ENCODE results near the gene BRINP1.

Gene BRINP1

DNA sequence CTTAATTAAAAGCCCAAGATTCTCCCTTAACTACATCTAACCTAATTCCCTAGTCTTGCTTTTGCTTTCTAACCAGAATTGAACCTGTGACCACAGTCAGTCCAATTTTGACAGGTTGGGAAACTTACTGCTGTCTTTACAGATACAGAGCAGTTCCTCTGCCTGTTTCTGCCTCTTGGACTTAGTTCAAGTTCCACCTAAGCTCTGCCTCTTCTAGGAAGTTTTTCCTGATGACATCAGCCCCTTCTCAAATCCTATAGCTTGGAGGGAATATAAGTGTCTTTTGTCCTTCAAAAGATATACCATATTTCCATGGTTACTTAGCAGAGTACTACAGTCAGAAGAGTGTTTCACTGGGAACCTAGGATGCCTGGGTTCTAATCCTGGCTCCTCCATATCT is 31.7 kb downstream of the BRINP1 start:
- no peak for DNase-seq

DNA sequence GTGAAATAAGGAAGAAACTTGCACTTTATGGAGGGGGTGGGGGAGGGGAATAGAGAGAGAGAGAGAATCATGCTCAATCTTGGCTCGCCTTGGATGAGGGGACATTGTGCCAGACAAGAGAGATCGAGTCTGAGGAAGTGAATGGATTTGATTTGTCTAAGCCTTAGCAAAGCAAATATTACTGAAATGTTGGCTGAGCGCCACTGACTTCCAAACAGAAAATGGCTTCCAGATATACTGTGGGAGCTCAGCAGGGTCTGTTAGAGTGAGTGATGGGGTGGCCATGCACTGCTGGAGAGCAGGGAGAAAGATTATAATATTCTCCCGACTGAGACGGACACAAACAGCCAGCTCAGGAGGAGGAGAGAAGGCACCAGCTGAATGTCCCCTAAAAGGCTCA is 34.5 kb downstream of the BRINP1 start:
- DNase-seq, result no peak

DNA sequence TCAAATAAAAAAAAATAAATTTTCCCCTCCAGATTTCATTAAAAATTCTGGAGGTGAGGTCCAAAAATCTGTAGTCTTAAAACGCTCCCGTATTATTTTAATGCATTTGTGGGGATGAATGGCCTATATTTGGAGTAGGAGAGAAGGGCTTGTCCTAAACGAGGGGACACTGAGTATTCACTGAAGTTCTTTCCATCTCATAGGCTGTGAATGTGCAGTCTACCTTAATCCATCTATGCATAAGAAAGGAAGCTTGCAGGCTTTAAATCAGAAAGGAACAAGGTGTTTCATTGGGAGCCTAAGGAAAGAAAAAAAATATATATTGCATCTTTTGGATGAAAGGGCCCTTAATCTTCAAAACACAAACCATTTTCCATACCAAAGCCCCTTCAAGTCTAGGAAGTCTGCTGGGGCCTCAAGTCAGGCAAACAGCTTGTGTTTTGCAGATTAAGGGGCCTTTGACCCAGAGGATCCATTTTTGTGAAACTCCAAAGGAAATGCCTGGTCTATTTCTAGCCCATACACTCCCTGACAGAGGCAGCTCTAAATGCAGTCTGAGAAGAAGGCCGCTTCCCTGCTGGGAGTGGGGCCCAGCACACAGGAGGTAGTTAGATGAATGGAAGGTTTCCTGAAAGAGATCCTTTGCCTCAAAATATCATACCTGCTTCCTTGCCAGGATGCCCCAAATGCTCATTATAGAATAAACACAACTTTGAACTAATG is 35.6 kb downstream of the BRINP1 start:
- no peak for DNase-seq

DNA sequence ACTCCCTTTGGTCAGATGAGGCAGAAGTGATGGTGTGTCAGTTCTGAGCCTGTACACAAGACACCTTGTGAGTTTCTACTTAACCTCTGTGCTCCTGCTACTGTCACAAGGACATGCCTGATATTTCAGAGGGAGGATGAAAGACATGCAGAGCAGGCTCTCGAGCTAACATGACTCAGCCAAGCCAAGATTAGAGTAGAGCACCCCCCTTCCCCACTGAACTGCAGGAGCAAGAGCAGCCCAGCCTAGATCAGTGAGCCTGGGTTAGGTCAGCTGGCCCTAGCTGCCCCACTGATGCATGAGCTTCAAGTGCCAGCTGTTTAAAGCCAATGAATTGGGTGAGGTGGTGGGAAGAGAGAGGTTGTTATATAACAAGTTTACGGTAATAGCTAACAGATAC is 36.7 kb downstream of the BRINP1 start:
- no peak for DNase-seq

DNA sequence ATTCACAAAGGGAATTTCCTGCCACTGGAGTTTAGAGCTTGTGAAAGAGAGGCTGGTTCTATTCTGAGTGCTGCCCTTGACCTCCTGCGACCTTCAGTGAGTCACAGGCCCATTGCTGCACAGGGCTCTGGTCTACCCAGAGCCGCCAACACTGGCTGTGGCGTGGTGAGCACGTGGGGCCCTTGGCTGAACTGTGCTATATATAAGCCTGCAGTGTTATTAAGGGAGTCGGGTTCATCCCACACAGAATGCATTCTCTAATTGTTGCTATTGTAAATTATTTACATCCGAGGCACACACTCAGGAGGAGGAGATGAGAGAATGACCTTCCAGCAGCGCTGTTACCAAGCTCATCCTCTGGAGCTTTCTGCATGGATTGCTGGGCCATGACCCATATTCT is 47.1 kb downstream of the BRINP1 start:
- no peak for DNase-seq

DNA sequence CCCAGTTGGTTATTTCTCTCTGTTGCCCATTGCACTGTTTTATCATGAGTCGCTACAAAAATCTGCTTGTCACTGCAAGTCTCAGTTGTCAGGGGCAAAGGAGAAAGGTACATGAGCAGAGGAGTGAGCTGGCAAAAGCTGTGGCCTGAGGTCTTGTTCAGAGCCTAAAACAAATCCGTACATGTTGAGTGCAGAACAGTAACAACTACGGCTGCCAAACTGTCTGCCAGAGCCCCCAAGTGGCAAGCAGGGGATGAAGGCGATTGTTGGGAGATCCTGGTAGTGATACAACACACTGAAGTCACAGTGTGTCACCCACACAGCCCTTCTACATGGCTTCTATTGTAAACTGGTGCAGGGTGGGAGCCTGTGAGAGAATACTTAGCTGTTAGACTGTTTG is 50.9 kb downstream of the BRINP1 start:
- no peak for DNase-seq

DNA sequence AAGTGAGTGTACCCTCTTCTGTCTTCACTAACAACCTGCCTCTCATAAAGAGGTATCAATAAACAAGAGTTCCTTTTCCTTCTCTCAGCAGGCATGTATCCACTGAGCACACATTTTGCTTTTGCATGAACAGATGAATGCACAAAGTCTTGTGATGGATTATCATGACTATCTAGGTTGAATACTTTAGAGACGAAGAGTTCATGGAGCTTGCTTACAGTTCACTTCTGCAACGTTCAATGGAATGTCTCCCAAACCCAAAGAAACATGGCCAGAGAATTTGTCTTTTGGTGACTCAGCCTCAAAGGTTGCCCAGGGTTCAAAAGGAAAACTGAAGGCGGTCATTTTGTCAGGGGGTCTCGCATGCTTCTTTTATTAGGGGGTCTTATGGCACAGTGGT is 55.4 kb downstream of the BRINP1 start:
- no peak for DNase-seq

DNA sequence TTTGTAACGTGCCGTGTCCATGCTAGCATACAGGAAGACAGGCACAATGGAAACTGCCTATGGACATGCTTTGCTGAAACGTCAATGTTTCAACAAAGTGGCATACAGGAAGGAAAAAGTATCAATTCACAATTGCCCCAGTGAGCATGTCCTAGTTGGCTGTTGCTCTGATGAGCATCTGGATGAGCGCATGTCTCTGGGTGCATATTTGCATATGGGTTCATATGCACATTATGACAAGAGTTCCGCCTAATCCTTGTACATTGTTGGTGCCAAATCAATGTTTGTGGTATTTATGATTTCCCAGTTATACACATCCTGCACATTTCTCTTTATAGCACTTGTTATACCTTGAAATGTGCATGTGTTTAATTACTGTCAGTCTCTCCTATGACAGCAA is 58.5 kb downstream of the BRINP1 start:
- DNase-seq, result no peak

DNA sequence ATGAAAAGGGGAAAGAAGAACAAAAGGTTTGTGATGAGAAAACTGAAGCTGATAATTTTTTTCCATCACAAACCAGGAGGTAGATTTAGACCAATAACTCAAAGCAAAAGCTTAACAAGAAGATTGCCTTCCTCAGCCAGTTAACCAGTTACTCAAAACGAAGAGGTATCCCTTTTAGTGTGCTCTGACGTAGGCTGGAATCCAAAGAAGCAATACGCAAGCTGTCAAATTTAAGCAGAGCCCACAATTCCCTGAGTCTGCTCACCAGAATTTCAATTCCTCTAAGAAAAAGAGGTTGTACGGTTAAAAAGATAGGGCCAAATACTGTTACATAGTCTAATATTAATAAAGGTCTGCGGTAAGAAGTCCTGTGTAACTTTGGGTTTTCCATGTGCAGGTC is 61.8 kb downstream of the BRINP1 start:
- no peak for DNase-seq

DNA sequence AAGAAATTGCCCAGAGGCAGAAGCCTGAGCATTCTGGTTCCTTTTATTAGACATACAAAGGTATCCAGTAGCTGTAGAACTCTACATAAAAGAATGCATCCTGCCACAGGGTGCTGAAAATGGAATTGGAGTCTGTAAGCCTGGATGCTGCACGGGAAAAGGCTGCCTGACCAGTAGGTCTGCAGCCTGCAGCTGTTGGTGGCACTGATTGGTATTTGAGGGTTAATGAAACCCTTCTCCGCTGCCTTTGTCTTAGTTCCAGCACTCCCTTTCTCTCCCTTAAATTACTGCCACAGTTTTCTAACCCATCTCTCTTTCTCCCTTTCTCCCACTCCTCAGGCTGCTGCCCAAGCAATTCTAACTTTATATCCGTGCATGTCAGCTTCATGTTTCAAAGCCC is 64.7 kb downstream of the BRINP1 start:
- no peak for DNase-seq

DNA sequence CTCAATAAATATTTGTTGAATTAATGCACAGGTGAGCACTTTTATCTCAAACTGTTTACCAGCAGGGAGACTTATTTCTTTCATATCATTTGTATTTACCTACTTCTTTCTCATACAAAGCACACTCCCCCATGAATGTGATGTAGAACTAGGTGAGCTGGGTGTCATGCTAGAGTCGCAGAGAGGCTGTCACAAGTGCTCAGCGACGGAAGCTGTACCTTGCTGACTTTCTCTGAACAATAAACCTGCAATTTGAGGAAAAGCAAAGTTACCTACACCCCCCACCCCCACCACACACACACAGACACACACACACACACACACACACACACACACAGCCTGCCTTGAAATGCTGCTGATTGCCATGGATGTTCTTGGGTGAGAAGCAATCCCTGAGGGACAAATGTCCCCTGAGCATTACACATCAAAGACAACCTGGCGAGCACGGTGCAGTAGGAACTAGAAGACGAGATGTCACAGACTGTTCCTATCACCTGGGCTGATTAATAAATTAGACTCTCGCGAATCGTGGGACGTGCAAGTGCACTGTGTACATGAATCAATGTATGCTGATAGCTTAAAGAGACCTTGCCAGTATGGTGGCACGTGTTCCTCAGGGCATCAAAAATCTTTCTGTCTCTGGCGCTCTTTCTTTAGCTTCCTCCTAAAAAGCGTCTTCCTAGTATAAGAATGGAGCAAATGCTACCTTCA is 66.1 kb downstream of the BRINP1 start:
- DNase-seq, result no peak

DNA sequence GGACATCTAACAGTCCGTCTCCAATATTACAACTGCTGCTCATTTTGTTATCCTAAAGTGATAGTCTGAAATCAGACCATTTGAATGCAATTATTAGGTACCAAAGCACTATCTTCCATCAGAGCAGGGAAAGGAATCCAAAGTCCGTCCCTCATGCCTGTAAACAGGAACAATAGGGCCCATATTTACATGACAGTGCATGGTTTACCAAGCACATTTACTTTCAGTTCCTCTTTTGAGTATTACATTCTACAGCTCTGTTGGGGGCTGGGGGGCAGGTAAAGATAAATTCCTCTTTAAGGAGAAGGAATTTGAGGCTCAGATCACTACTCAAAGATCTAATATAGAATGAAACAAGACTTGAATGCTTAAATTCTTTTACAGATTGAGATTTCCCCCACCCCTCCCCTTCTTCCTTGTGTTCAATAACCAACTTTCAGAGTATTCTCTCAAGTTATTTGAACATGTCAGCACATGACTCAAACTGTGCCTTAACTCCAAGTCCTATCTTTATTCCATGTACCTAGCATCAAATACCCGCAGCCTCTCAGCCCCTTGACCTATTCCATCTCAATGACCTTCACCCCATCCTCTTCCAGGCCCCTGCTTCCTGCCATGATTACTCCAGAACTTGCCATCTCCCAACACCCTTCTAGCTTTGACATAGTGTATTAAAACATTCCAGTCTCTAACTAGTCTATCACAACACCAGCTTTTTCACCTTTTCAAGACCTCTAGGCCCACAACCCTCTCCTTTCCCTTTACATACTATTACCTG is 71.0 kb downstream of the BRINP1 start:
- DNase-seq, result no peak

DNA sequence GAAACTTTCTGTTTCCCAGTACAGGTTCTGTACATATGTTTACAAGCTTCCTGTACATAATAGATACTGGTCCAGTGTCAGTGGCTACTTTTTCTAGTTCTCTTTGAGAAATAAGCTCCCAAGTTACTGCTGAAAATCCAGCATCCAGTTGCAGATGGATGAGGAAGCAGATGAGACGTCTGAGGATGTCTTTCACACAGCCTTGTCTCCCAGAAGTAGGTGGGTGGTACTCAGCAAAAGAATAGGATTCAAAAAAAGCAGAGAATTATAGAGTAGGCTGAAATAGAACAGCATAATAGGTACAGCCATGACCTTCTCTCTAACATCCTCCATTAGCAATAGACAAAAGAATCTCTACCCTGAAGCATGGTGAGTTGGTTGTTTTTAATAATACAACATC is 77.7 kb downstream of the BRINP1 start:
- DNase-seq, result no peak

DNA sequence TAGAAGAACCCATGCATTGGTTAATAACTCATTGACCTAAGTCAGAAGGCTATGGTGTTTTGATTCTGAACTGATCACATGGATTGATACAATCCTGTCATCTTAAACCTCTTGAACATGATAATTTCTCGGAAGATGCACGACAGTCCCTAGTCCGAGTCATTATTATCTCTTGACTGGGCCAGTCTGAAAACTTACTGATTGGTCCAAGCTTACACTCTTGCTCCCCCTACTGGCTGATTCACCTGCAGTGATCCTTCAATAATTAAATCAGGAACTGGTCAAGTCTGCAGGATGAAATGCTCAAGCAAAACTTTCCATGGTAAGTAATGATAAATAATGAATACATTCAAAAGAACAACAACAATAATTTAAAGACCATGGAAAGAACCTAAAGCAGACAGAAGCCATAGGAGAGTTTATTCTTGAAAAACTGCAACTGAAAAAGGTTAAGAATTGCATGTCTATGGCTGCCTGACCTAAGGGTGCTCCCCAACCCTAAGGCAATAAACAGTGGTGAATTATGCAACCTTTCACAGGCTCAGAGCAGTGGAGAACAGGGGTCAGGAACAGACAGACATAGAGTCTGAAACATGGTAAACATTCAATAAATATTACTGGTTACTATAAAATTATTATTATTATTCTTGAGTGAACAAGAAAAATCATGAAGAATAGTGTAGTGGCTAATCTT is 79.3 kb downstream of the BRINP1 start:
- no peak for DNase-seq

DNA sequence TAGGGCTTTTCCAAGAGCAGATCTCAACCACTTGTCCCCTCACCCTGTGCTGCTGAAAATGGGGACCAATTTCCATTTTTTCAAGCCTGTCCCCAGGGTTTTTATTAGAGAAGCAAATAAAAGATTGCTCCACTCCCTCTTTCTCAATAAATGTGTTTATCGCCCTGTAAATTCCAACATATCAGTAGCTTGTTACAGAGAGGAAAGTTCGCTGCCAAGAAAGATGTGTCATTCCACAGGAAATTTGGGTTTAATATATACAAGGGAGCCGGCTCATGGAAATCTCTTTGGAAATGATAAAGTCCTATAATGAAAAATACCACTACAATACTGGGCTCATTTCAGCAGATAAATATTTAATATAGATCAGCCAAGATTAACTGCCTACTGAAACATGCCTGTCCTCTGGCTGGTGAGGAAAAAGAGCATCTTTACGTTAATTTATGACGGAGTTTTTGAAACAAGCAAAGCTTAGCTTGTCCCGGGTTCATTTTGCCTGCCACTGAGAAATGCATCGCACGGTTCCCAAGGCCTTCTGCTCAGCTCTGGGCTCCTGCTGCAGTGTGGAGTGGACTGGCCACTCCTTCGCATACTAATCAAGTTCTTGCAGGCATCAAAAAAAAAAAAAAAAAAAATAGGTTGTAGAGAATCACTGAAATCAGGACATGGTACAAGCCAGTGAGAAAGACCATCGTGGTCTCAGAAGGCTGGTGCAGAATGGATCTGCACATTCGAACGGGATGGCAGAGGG is 84.5 kb downstream of the BRINP1 start:
- DNase-seq, result no peak

DNA sequence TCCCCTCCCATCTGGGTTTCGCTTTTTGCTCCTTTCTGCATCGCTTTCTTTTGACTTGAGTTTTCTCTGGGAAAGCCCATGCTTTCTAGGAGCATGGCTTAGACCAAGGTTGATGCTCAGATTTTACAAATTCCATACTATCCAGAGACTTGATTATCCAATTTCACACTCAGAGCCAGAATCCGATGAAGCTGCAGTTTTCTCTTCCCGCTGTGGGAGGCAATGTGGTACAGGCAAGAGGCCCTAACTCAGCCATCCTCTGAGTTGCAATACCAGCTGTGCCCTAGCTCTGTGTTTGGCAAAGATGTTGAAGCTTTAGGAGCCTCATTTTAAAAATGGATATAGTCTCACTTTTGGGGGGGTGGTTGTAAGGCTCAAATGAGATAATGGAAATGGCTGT is 85.1 kb downstream of the BRINP1 start:
- DNase-seq, result no peak

DNA sequence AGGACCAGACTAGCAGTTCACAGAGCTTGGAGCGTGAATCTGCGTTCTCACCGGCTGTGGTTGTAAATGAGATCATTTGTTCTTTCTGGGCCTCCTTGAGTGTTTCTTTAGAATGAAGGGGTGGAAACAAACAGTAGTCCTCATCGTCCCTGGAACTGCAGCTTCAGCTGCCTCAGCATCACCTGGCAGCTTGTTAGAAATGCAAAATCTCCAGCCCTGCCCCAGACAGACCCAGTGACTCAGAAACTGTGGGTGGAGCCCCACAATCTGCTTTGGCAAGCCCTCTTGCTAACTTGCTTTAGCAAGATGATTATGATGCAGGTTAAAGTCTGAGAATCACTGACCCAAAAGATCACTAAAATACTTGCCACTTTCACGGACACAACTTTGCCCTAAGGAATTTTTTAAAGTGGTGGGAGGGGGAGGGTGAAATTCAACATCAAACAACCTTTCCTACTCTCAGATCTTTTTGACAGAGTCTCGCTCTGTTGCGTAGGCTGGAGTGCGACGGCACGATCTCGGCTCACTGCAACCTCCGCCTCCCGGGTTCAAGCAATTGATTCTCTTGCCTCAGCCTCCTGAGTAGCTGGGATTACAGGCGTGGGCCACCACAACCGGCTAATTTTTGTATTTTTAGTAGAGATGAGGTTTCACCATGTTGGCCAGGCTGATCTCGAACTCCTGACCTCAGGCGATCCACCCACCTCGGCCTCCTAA is 86.0 kb downstream of the BRINP1 start:
- DNase-seq, result no peak

DNA sequence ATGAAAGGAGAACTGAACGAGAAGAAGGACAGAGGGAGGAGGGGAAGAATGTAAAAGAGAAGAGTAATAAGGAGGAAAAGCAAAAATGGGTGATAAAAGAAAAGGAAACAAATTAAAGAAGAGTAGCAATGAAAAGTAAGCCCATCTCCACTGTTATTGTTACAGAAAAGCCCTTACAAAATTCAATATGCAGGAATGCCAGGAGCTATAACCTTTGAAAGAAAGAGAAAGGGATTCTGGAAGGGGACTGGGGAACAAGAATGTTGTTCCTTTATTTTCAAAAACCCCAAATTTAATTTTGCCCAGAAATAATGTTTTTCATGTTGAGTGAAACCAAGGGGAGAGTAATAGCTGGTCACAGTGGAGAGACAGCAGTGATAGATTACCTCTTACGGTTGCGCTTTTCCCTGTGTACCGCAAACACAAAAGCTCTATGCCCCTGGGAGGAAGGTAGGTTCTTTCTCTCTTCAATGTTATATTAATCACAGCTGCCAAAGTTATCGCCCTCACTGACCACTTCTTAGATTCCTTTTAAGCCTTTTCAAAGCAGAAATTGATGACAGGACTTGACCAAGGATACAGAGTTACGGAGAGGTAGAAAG is 86.7 kb downstream of the BRINP1 start:
- DNase-seq, result no peak

DNA sequence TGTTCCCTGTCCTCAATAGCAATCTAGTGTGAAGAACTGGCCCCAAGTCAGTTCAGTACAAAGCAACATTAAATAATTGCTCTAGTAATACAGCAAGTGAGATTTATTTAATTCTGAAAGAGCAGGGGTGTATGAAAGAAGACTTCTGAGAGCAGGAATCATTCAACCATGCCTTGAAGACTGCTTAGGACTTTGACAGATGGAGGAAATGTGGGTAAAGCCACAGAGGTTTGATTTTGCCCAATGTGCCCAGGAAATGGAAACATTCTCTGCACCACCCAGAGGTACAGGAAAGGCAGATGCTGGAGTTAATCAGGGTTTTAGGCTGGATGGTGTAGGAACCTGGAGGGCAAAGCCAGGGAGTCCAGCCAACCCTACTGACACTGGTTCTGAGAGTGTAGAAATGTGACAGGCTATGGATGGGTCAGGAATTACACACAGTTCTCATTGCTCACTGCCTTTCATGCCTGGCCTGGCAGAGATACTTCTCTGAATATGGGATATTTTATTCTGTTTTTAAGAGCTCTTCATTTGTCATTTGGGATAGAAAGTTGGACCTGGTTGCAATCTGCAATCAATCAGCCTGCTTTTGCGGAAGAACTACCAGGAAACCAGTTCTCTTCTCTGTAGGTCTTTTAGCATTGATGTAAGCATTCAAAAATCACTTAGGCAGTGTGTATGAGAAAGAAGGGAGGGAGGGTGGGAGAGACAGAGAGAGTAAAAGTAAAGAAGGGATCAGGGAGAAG is 88.3 kb downstream of the BRINP1 start:
- DNase-seq, result no peak

DNA sequence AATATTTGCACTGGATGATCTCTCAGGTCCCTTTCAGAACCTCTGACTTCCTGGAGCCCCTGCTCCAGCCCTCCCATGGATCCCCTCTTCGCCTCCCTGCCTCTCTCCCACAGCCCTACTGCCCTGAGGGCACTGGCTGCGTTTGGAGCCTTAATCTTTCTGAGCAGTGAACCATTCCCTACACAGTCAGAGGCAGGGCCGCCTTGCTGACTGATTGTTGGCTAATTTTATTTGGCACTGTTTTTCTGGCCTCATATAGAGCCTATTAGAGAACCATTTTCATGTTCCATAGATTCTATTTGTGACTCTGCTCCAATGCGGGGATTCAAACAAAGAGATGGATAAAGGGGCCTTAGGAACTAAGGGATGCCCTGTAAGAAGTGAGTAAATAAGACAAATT is 91.1 kb downstream of the BRINP1 start:
- no peak for DNase-seq
